HAP-1 (cell line): ENCODE measurements around the gene BMP7.

Source experiments
- DNase-seq, 2 experiments: peaks; one replicate each; pipeline ENCODE4 v3.0.0-alpha.2; 2016 to 2020; ENCODE audit warnings: low spot score in 2 of 2
- H3K27me3 ChIP-seq: fragments of 250-450 bp; sonication (Bioruptor Pico); 2 replicates; pipeline ENCODE4 v1.5.1; 2020; ENCODE audit warnings: low read depth, mild to moderate bottlenecking, moderate library complexity
- H3K36me3 ChIP-seq: fragments of 250-450 bp; sonication (Bioruptor Pico); replicated peaks from 2 replicates; pipeline ENCODE4 v1.5.1; 2020; ENCODE audit warnings: mild to moderate bottlenecking
- H3K4me1 ChIP-seq: fragments of 250-450 bp; sonication (Bioruptor Pico); 2 replicates; pipeline ENCODE4 v1.5.1; 2020; ENCODE audit warnings: mild to moderate bottlenecking
- H3K4me3 ChIP-seq: fragments of 250-450 bp; sonication (Bioruptor Pico); 2 replicates; pipeline ENCODE4 v1.5.1; 2020; ENCODE audit warnings: mild to moderate bottlenecking, moderate library complexity
- H3K9me3 ChIP-seq: fragments of 250-450 bp; sonication (Bioruptor Pico); 2 replicates; pipeline ENCODE4 v1.5.1; 2020; ENCODE audit warnings: mild to moderate bottlenecking, moderate library complexity
- in situ Hi-C: fragments of 300-500 bp; cut with MboI; formaldehyde crosslinking; loops from 3 replicates; pipeline ENCODE4 v1.14.3; 2020; ENCODE audit warnings: low sequenced_read_pairs, inconsistent platforms, mixed read lengths

The BMP7 gene

GRCh38 chr20:57208198-57208597, 58.2 kb downstream of the BMP7 start:
- no peaks in the 10 kb centered on the region for H3K27me3 ChIP-seq
- in situ Hi-C loops = no loop called here
- no peaks in the 10 kb centered on the region for H3K4me1 ChIP-seq
- no peaks in the 10 kb centered on the region for H3K9me3 ChIP-seq
- H3K4me3 ChIP-seq = no peak overlapping the region
- no peak for DNase-seq
- no peaks in the 10 kb centered on the region for H3K36me3 ChIP-seq

GRCh38 chr20:57207251-57207650, 59.2 kb downstream of the BMP7 start:
- no peak overlapping the region for H3K4me3 ChIP-seq
- no peaks in the 10 kb centered on the region for H3K27me3 ChIP-seq
- H3K9me3 ChIP-seq = no peaks in the 10 kb centered on the region
- H3K4me1 ChIP-seq = no peaks in the 10 kb centered on the region
- H3K36me3 ChIP-seq = no peaks in the 10 kb centered on the region
- no peak for DNase-seq
- in situ Hi-C loops = no loop called here

GRCh38 chr20:57205606-57206219, 60.7 kb downstream of the BMP7 start:
- Histone ChIP-seq H3K36me3 (no peaks in the 10 kb centered on the region), H3K4me3 (no peak overlapping the region), H3K9me3 (no peaks in the 10 kb centered on the region), H3K27me3 (no peaks in the 10 kb centered on the region), H3K4me1 (no peaks in the 10 kb centered on the region)
- in situ Hi-C loops = no loop called here
- DNase-seq = no peak

- Histone ChIP-seq H3K4me3 (no peak overlapping the region), H3K27me3 (no peaks in the 10 kb centered on the region), H3K9me3 (no peaks in the 10 kb centered on the region), H3K36me3 (no peaks in the 10 kb centered on the region), H3K4me1 (no peaks in the 10 kb centered on the region)
- DNase-seq = no peak
- in situ Hi-C loops = no loop called here
These were observed 62.5 kb downstream of the BMP7 start for GRCh38 chr20:57203986-57204385.

- no peaks in the 10 kb centered on the region for H3K27me3 ChIP-seq
- no peak overlapping the region for H3K4me3 ChIP-seq
- H3K9me3 ChIP-seq = no peaks in the 10 kb centered on the region
- H3K36me3 ChIP-seq = no peaks in the 10 kb centered on the region
- in situ Hi-C loops = no loop called here
- DNase-seq = no peak
- no peaks in the 10 kb centered on the region for H3K4me1 ChIP-seq
These were observed 63.2 kb downstream of the BMP7 start for GRCh38 chr20:57203204-57203603.

- Histone ChIP-seq H3K27me3 (no peaks in the 10 kb centered on the region), H3K4me1 (no peaks in the 10 kb centered on the region)
- in situ Hi-C loops = no loop called here
These were observed 64.1 kb downstream of the BMP7 start for GRCh38 chr20:57202309-57202708.

GRCh38 chr20:57200882-57201695, 65.4 kb downstream of the BMP7 start:
- Histone ChIP-seq H3K36me3 (no peaks in the 10 kb centered on the region), H3K4me3 (no peak overlapping the region), H3K9me3 (no peaks in the 10 kb centered on the region), H3K4me1 (no peaks in the 10 kb centered on the region), H3K27me3 (no peaks in the 10 kb centered on the region)
- in situ Hi-C loops = no loop called here
- no peak for DNase-seq

More at GRCh38 chr20:57202309-57202708, 64.1 kb downstream of the BMP7 start:
- DNase-seq = no peak
- Histone ChIP-seq H3K36me3 (no peaks in the 10 kb centered on the region), H3K9me3 (no peaks in the 10 kb centered on the region), H3K4me3 (no peak overlapping the region)

GRCh38 chr20:57199656-57200405, 66.6 kb downstream of the BMP7 start:
- Histone ChIP-seq H3K36me3 (no peaks in the 10 kb centered on the region), H3K9me3 (no peaks in the 10 kb centered on the region), H3K4me1 (no peaks in the 10 kb centered on the region), H3K4me3 (no peak overlapping the region), H3K27me3 (no peaks in the 10 kb centered on the region)
- no peak for DNase-seq
- in situ Hi-C loops = no loop called here

GRCh38 chr20:57198132-57199072, 68.0 kb downstream of the BMP7 start:
- in situ Hi-C loops = no loop called here
- no peaks in the 10 kb centered on the region for H3K9me3 ChIP-seq
- DNase-seq = no peak
- no peaks in the 10 kb centered on the region for H3K4me1 ChIP-seq
- H3K4me3 ChIP-seq = no peak overlapping the region
- no peaks in the 10 kb centered on the region for H3K36me3 ChIP-seq
- no peaks in the 10 kb centered on the region for H3K27me3 ChIP-seq

- Histone ChIP-seq H3K4me3 (no peak overlapping the region), H3K9me3 (no peaks in the 10 kb centered on the region), H3K36me3 (no peaks in the 10 kb centered on the region), H3K27me3 (no peaks in the 10 kb centered on the region), H3K4me1 (no peaks in the 10 kb centered on the region)
- no peak for DNase-seq
- in situ Hi-C loops = no loop called here
These were observed 68.9 kb downstream of the BMP7 start for GRCh38 chr20:57197352-57198131.

- no peak for DNase-seq
- Histone ChIP-seq H3K36me3 (no peaks in the 10 kb centered on the region), H3K4me3 (no peak overlapping the region), H3K27me3 (no peaks in the 10 kb centered on the region), H3K4me1 (no peaks in the 10 kb centered on the region), H3K9me3 (no peaks in the 10 kb centered on the region)
- in situ Hi-C loops = no loop called here
These were observed 70.9 kb downstream of the BMP7 start for GRCh38 chr20:57195469-57196100.

- H3K4me1 ChIP-seq = no peaks in the 10 kb centered on the region
These were observed 71.4 kb downstream of the BMP7 start for GRCh38 chr20:57195023-57195422.

More at GRCh38 chr20:57195023-57195422, 71.4 kb downstream of the BMP7 start:
- no peak for DNase-seq
- Histone ChIP-seq H3K9me3 (no peaks in the 10 kb centered on the region), H3K4me3 (no peak overlapping the region), H3K36me3 (no peaks in the 10 kb centered on the region), H3K27me3 (no peaks in the 10 kb centered on the region)
- in situ Hi-C loops = no loop called here
